GM19468 (cell line): Measurements from ENCODE around the gene HIF3A.
"Not testable (repeated sequence)": the region's sequence is repeated elsewhere in the genome, so short reads cannot be mapped to it uniquely, and the experiment has no call there.

Experiments
- ATAC-seq: cut with Tn5 transposase; IDR thresholded peaks from one replicate; pipeline ENCODE4 v1.9.1; 2021; ENCODE audit warnings: mild to moderate bottlenecking, moderate library complexity, moderate number of reproducible peaks; ENCODE audit not compliant: unreplicated experiment; ENCODE audit errors: extremely low read depth

Gene HIF3A

GRCh38 chr19:46289724-46290619, 6.9 kb upstream of the HIF3A start:
- no peak for ATAC-seq

GRCh38 chr19:46291829-46292228, 5.0 kb upstream of the HIF3A start:
- ATAC-seq, result no peak

DNA sequence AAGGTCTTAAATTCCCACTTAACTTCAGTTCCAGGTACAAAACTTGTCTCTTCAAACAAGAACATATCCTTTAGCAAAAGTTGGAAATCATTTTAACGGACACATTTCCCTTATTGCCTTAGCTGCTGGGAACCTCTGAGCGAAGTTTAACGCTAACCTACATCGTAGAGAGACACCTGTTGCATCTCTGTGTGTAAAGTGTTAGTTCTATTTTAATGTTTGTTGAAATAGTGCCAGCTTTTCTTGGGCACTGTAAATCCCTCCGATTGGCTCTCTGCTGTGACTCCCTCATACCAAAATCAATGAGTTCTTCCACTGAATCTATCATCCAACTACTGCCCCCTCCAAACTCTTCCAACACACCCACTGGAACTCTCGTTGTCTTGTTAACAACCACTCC, 2.3 kb upstream of the HIF3A start:
- ATAC-seq, result no peak

GRCh38 chr19:46295401-46296201, 1.2 kb upstream of the HIF3A start:
- ATAC-seq, result no peak

- ATAC-seq, result no peak
Observed at GRCh38 chr19:46296202-46296480, 701 bp upstream of the HIF3A start.

GRCh38 chr19:46297700-46298478, 1.0 kb downstream of the HIF3A start:
- ATAC-seq, result no peak

DNA sequence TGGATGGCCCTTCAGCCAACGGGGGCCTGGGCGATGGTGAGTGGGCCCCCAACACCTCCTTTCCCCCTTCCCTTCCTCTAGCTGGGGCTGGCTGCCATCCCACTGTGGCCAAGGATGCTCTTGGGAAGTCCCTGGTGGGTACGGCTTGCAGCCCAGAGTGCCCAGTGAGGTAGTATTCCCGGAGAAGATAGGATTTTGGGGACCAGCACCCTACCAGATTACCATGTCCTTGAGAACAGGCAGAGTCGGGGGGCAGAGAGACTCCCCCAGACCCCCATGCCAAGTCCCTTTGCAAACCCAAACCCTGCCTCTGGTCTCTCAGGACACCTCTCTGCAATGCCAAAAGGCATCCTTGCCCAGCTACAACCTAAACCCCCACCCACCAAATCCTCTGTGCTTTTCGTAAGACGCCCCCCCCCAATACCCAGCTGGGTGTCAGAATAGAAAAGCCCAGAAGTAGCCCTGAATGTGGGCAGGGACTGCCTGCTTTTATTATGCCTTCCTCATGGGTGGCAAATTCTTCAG, 1.7 kb downstream of the HIF3A start:
- no peak for ATAC-seq

- ATAC-seq, result no peak
Observed at GRCh38 chr19:46299004-46299509, 2.2 kb downstream of the HIF3A start.

DNA sequence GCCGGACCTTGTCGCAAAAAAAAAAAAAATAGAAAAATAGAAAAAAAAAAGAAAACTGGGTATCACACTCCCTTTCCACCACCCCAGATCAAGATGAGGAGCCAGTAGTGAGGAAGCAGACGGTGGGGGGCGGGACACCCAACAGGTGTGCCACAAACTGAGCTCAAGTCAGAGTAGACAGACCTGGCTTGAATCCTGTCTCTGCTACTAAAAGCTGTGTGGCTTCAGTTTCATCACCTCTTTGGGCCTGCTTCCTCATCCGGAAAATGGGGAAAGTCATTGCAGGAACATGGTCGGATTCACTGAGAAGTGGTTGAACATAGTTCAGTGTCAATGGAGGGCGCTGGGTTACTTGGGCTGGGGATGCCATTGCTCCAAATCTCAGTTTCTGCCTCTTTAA, 2.9 kb downstream of the HIF3A start:
- no peak for ATAC-seq

GRCh38 chr19:46303322-46303690, 6.5 kb downstream of the HIF3A start:
- ATAC-seq, result no peak

DNA sequence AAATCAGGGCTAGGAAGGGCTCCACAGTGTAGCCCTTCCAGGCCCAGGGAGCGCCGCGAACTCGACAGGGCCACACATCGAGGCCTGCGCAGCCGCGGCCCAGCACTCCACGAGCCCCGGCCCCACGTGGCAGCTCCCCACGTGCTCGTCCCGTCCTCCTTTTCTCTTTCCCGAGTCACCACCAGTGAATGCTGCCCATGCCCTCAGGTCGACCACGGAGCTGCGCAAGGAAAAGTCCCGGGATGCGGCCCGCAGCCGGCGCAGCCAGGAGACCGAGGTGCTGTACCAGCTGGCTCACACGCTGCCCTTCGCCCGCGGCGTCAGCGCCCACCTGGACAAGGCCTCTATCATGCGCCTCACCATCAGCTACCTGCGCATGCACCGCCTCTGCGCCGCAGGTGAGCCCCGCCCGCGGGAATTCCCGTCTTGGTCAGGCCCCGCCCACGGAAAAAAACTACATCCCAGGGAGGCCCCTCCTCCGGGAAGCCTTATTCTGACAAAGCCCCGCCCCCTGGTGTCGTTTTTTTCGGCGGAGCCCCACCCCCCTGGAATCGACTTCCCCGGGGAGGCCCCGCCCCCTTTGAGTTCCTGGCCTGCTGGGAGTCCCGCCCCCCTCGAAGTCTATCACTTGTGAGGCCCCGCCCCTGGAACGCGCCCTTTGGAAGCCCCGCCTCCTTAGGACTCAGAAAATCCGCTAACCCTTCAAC, 7.0 kb downstream of the HIF3A start:
- no peak for ATAC-seq

DNA sequence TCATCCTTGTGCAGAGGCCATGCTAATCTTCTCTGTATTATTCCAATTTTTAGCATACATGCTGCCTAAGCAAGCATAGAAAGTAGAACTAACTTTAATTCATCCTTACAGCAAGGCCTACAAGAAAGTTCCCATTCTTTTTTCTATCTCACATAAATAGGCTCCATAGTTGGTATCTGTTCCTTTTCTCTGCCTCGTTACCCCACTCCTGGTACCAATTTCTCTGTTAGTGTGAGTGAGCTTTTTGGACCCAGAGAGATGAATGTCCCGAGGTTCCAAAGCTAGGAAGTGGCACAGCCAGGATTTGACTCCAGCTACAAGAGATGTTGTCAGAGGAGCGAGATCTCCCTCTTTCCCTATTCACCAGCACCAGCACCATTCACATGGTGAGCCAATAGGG, 9.7 kb downstream of the HIF3A start:
- no peak for ATAC-seq

- ATAC-seq, result no peak
Observed at GRCh38 chr19:46308510-46308909, 11.7 kb downstream of the HIF3A start.

GRCh38 chr19:46309056-46309455, 12.2 kb downstream of the HIF3A start:
- ATAC-seq, result no peak

- ATAC-seq, result no peak
Observed at GRCh38 chr19:46311444-46311843, 14.6 kb downstream of the HIF3A start.

DNA sequence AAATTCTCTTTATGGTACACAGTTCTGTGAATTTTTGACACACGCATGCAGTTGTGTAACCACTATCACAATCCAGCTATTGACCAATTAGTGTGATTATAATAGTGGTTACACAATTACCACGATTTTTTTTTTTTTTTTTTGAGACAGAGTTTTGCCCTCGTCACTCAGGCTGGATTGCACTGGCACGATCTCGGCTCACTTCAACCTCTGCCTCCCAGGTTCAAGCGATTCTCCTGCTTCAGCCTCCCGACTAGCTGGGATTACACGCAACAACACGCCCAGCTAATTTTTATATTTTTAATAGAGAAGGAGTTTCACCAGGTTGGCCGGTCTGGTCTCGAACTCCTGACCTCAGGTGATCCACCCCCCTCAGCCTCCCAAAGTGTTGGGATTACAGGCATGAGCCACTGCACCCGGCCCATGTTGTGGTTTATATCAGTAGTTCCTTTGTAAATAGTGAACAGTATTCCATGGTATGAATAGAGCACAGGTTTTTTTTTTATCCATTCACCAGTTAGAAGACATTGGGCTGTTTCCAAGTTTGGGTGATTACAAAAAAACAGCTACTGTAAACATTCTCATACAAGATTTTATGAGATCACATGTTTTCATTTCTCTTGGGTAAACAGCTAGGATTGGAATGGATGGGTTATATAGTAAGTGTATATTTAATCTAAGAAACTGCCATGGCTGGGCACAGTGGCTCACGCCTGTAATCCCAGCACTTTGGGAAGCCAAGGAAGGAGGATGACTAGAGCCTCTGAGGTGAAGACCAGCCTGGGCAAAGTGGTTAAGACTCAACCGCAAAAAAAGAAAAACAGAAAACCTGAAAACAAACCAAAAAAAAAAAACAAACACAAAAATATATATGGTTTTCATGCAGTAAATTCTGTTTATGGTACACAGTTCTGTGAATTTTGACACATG, 17.0 kb downstream of the HIF3A start:
- not testable (repeated sequence) for ATAC-seq

DNA sequence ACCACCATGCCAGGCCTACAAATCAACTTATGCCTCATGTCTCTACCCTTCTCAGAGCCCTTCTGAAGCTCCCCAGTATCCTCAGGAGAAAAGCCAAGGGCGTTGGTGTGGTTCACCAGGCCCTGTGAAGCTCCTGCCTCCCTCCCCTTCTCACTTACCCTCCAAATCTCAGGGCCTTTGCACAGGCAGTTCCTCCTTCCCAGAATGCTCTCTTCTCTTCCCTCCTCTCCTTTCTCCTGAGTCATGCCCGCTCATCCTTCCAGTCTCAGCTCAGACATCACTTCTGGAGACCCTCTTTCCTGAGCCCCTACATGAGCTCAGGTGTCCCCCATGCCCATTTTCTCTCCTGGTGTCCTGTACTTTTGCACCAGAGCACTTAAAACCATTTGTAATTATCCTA, 20.5 kb downstream of the HIF3A start:
- no peak for ATAC-seq

DNA sequence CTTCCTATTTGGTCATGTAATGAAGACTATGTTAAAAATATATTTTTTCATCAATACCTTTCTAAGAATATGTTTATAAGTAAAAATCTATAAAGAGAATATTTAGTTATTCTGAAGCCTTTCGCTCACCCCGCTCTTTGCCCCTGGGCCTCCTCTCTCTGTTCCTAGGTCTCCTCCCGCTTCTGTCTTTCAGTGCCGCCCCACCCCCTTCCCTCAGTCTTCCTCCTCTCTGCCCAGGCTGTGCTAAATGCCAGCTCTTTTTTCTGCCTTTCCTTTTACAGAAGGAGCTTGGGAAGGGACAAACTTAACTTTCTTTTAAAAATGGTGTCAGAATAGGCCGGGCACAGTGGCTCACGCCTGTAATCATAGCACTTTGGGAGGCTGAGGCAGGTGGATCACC, 22.8 kb downstream of the HIF3A start:
- ATAC-seq, result no peak

- no peak for ATAC-seq
Observed at GRCh38 chr19:46320559-46320958, 23.7 kb downstream of the HIF3A start.
